GM12892 (cell line): Measurements from ENCODE around the gene GNB1.
A peak's percentile ranks its signal among the peaks of the same experiment; 100 is the strongest.
"Not testable (repeated sequence)": the region's sequence is repeated elsewhere in the genome, so short reads cannot be mapped to it uniquely, and the experiment has no call there.

Experiments
- DNase-seq: peaks from one replicate; pipeline ENCODE4 v3.0.0; 2011; ENCODE audit not compliant: insufficient read length
- FAIRE-seq: peaks from 2 replicates; lab custom pipeline; 2011; peaks lifted over from hg19 to GRCh38; lab: Jason Lieb, UNC
- POLR2A ChIP-seq: IDR thresholded peaks from 2 replicates; pipeline ENCODE4 v1.6.1; 2011; ENCODE audit warnings: low read depth, low read length, control low read depth
- POLR2AphosphoS5 ChIP-seq: IDR thresholded peaks from 2 replicates; pipeline ENCODE4 v1.6.1; 2011; ENCODE audit warnings: low read depth, low read length, control low read depth
- TAF1 ChIP-seq: IDR thresholded peaks from 2 replicates; pipeline ENCODE4 v1.6.1; 2011; ENCODE audit warnings: low read depth, mild to moderate bottlenecking, control low read depth, low read length, borderline replicate concordance

The GNB1 gene

GRCh38 chr1:1757422-1758058 lies 133.3 kb downstream of the GNB1 start:
- TF ChIP-seq TAF1 (no peak), POLR2AphosphoS5 (no peak), POLR2A (no peak)
- no peak for FAIRE-seq
- DNase-seq = no peak

- FAIRE-seq (no peak), DNase-seq (no peak)
- TF ChIP-seq POLR2AphosphoS5 = no peak
- no peak for TF ChIP-seq POLR2A
- no peak for TF ChIP-seq TAF1
Observed at GRCh38 chr1:1756661-1757421, 134.0 kb downstream of the GNB1 start.

- TF ChIP-seq POLR2A (no peak), TAF1 (no peak), POLR2AphosphoS5 (no peak)
- no peak for DNase-seq
- FAIRE-seq = no peak
Observed at GRCh38 chr1:1755852-1756251, 135.0 kb downstream of the GNB1 start.

- FAIRE-seq (no peak), DNase-seq (no peak)
- TF ChIP-seq POLR2A (no peak), TAF1 (no peak), POLR2AphosphoS5 (no peak)
Observed at GRCh38 chr1:1755426-1755825, 135.5 kb downstream of the GNB1 start.

- TF ChIP-seq TAF1 = no peak
- FAIRE-seq (no peak), DNase-seq (no peak)
Observed at GRCh38 chr1:1754051-1754815, 136.7 kb downstream of the GNB1 start.

- no peak for FAIRE-seq
- TF ChIP-seq POLR2A (no peak), POLR2AphosphoS5 (no peak), TAF1 (no peak)
- DNase-seq = no peak
Observed at GRCh38 chr1:1753607-1754005, 137.3 kb downstream of the GNB1 start.

GRCh38 chr1:1752636-1753606 lies 138.0 kb downstream of the GNB1 start:
- TF ChIP-seq TAF1 (no peak), POLR2A (no peak), POLR2AphosphoS5 (no peak)
- FAIRE-seq = no peak

GRCh38 chr1:1752190-1752589 lies 138.7 kb downstream of the GNB1 start:
- DNase-seq (no peak), FAIRE-seq (no peak)
- TF ChIP-seq TAF1 (no peak), POLR2A (no peak), POLR2AphosphoS5 (no peak)

More at GRCh38 chr1:1752636-1753606, 138.0 kb downstream of the GNB1 start:
- DNase-seq = no peak

GRCh38 chr1:1749941-1750340 lies 140.9 kb downstream of the GNB1 start:
- not testable (repeated sequence) for DNase-seq, FAIRE-seq

- no peak for DNase-seq
- no peak for FAIRE-seq
- TF ChIP-seq TAF1 (no peak), POLR2A (no peak), POLR2AphosphoS5 (no peak)
Observed at GRCh38 chr1:1748686-1749321, 142.1 kb downstream of the GNB1 start.

- FAIRE-seq, DNase-seq: not testable (repeated sequence)
Observed at GRCh38 chr1:1746566-1746909, 144.3 kb downstream of the GNB1 start.

GRCh38 chr1:1745651-1746565 lies 145.0 kb downstream of the GNB1 start:
- not testable (repeated sequence) for DNase-seq
- peak; percentile 99 for FAIRE-seq

- not testable (repeated sequence) for DNase-seq
Observed at GRCh38 chr1:1742529-1742928, 148.4 kb downstream of the GNB1 start.

GRCh38 chr1:1741013-1741412 lies 149.9 kb downstream of the GNB1 start:
- not testable (repeated sequence) for FAIRE-seq, DNase-seq

More at GRCh38 chr1:1742529-1742928, 148.4 kb downstream of the GNB1 start:
- FAIRE-seq = not testable (repeated sequence)

- not testable (repeated sequence) for DNase-seq, FAIRE-seq
Observed at GRCh38 chr1:1738799-1739337, 152.0 kb downstream of the GNB1 start.
